ENCODE results near the gene MXRA7.
"Not testable (repeated sequence)": the region's sequence is repeated elsewhere in the genome, so short reads cannot be mapped to it uniquely, and the experiment has no call there.

Gene MXRA7

GRCh38 chr17:76714336-76714735 is 3.6 kb upstream of the MXRA7 start:
- TF ChIP-seq, protein P1, sequence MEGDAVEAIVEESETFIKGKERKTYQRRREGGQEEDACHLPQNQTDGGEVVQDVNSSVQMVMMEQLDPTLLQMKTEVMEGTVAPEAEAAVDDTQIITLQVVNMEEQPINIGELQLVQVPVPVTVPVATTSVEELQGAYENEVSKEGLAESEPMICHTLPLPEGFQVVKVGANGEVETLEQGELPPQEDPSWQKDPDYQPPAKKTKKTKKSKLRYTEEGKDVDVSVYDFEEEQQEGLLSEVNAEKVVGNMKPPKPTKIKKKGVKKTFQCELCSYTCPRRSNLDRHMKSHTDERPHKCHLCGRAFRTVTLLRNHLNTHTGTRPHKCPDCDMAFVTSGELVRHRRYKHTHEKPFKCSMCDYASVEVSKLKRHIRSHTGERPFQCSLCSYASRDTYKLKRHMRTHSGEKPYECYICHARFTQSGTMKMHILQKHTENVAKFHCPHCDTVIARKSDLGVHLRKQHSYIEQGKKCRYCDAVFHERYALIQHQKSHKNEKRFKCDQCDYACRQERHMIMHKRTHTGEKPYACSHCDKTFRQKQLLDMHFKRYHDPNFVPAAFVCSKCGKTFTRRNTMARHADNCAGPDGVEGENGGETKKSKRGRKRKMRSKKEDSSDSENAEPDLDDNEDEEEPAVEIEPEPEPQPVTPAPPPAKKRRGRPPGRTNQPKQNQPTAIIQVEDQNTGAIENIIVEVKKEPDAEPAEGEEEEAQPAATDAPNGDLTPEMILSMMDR (IDR thresholded peaks at IDR 0.05; ENCODE audit: control insufficient read depth, extremely low read depth, insufficient read depth), result no peak
- H3K4me3 ChIP-seq (ENCODE audit: low read depth, low read length), result no peak overlapping the region
- no peak for DNase-seq (ENCODE audit: low read depth)

GRCh38 chr17:76713765-76714164 is 3.0 kb upstream of the MXRA7 start:
- H3K4me3 ChIP-seq (ENCODE audit: low read depth, low read length), result no peak overlapping the region
- TF ChIP-seq, protein P1 (IDR thresholded peaks at IDR 0.05; ENCODE audit: control insufficient read depth, extremely low read depth, insufficient read depth), result no peak
- no peak for DNase-seq (ENCODE audit: low read depth)

GRCh38 chr17:76712321-76712720 is 1.6 kb upstream of the MXRA7 start:
- DNase-seq (ENCODE audit: low read depth); H3K4me3 ChIP-seq (ENCODE audit: low read depth, low read length): not testable (repeated sequence)

DNA sequence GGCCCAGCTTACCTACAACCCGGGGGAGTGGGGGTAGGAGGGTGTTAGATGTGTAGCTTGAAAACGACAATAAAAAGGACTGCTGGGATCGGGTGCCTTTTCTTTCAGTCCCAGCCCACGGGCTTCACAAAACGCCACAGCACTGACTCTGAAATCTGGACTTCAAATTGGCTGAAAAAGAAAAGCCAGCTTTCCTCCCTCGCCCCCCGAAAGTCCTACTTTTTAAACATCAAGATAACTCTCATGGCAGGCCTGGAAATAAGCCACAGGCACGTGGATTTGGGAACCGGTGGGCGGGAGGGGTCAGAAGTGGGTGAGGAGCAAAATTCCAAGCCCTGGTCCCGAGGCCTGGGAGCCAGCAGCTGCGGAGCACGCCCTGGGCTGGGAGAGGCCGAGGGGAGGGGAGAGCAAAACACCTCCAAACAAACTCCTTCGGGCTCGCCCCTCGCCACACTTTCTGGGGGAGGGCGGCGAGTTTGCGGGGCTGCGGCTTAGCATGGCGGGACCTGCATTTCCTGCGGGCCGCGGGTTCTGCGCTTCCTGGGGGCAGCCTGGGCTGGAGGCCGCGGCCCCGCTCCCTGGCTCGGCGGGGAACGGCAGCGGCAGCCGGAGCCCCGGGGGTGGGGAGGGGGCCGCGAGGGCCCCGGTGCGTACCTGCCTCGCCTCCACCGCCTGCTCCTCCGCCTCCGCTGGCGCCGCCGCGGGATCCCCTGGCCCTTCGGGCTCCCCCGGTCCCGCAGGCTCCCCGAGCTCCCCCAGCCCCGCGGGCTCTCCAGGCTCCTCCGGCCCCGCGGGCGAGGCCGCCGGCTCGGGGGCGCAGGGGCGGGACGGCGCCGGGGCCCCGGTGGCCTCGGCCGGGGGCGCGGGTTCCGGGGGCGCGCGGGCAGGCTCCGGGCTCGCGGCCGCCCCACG is 558 bp downstream of the MXRA7 start:
- H3K4me3 ChIP-seq (ENCODE audit: low read depth, low read length), result not testable (repeated sequence)

GRCh38 chr17:76709077-76709950 is 1.5 kb downstream of the MXRA7 start:
- no peak overlapping the region for H3K4me3 ChIP-seq (ENCODE audit: low read depth, low read length)
- DNase-seq (ENCODE audit: low read depth), result no peak
- TF ChIP-seq, protein P1 (IDR thresholded peaks at IDR 0.05; ENCODE audit: control insufficient read depth, extremely low read depth, insufficient read depth), result no peak

More for the DNA sequence above, 558 bp downstream of the MXRA7 start:
- not testable (repeated sequence) for DNase-seq (ENCODE audit: low read depth)

GRCh38 chr17:76707985-76708807 is 2.6 kb downstream of the MXRA7 start:
- no peak for DNase-seq (ENCODE audit: low read depth)
- no peak overlapping the region for H3K4me3 ChIP-seq (ENCODE audit: low read depth, low read length)
- TF ChIP-seq, protein P1 (IDR thresholded peaks at IDR 0.05; ENCODE audit: control insufficient read depth, extremely low read depth, insufficient read depth), result no peak

- TF ChIP-seq, protein P1 (IDR thresholded peaks at IDR 0.05; ENCODE audit: control insufficient read depth, extremely low read depth, insufficient read depth), result no peak
- DNase-seq (ENCODE audit: low read depth), result no peak
- H3K4me3 ChIP-seq (ENCODE audit: low read depth, low read length), result no peak overlapping the region
Observed at GRCh38 chr17:76706817-76707216, 3.9 kb downstream of the MXRA7 start.

Data from LNCaP clone FGC (cell line).